ENCODE results near the gene HEATR5B.
"Not testable (repeated sequence)": the region's sequence is repeated elsewhere in the genome, so short reads cannot be mapped to it uniquely, and the experiment has no call there.

- TF ChIP-seq POLR2A, CTCF (IDR thresholded peaks at IDR 0.05): not testable (repeated sequence)
Observed at GRCh38 chr2:36931688-36932087, 152.5 kb downstream of the HEATR5B start.
